Trophoblast cell (in vitro differentiated cells and primary cell): ENCODE measurements around the gene RNU6-9.
"Not testable (repeated sequence)": the region's sequence is repeated elsewhere in the genome, so short reads cannot be mapped to it uniquely, and the experiment has no call there.

Experiments
- DNase-seq, 2 donors: peaks; one replicate each; pipeline ENCODE4 v3.0.0-alpha.2; 2016
- H2AFZ ChIP-seq: 2 replicates; pipeline ENCODE4 v1.6.1; 2013; ENCODE audit warnings: low read length, moderate library complexity, mild to moderate bottlenecking; ENCODE audit not compliant: insufficient read depth, poor library complexity
- H2AK5ac ChIP-seq: 2 replicates; pipeline ENCODE4 v1.6.1; 2013; ENCODE audit warnings: mild to moderate bottlenecking, low read length
- H2BK120ac ChIP-seq: 2 replicates; pipeline ENCODE4 v1.6.1; 2013; ENCODE audit warnings: low read length, mild to moderate bottlenecking, moderate library complexity; ENCODE audit not compliant: insufficient read depth, poor library complexity
- H2BK12ac ChIP-seq: 2 replicates; pipeline ENCODE4 v1.6.1; 2013; ENCODE audit warnings: mild to moderate bottlenecking, low read length, moderate library complexity
- H2BK5ac ChIP-seq: 2 replicates; pipeline ENCODE4 v1.6.1; 2013; ENCODE audit warnings: low read length, low read depth, moderate library complexity, mild to moderate bottlenecking; ENCODE audit not compliant: poor library complexity
- H3K14ac ChIP-seq: 2 replicates; pipeline ENCODE4 v1.6.1; 2013; ENCODE audit warnings: mild to moderate bottlenecking, low read length
- H3K18ac ChIP-seq: 2 replicates; pipeline ENCODE4 v1.6.1; 2013; ENCODE audit warnings: mild to moderate bottlenecking, low read length
- H3K23ac ChIP-seq: 2 replicates; pipeline ENCODE4 v1.6.1; 2013; ENCODE audit warnings: low read length
- H3K27ac ChIP-seq: 2 replicates; pipeline ENCODE4 v1.5.1; 2013; ENCODE audit warnings: low read depth, mild to moderate bottlenecking, inconsistent platforms, low read length, moderate library complexity
- H3K27me3 ChIP-seq: 2 replicates; pipeline ENCODE4 v1.6.1; 2013; ENCODE audit warnings: inconsistent platforms, mild to moderate bottlenecking, low read length, moderate library complexity; ENCODE audit not compliant: insufficient read depth
- H3K36me3 ChIP-seq, 2 experiments: 1 replicate in 1 of 2; 2 replicates in 1 of 2; pipeline ENCODE4 v1.6.1; 2013; ENCODE audit warnings: low read length in 2 of 2, mild to moderate bottlenecking in 2 of 2, moderate library complexity in 1 of 2; ENCODE audit not compliant: insufficient read depth in 2 of 2, control insufficient read depth in 1 of 2
- H3K4ac ChIP-seq: 2 replicates; pipeline ENCODE4 v1.6.1; 2013; ENCODE audit warnings: low read depth, mild to moderate bottlenecking, low read length, moderate library complexity
- H3K4me1 ChIP-seq, 2 experiments: 1 replicate in 1 of 2; 2 replicates in 1 of 2; pipeline ENCODE4 v1.6.1; 2013; ENCODE audit warnings: low read length in 2 of 2, mild to moderate bottlenecking in 2 of 2, moderate library complexity in 1 of 2; ENCODE audit not compliant: insufficient read depth in 2 of 2, control insufficient read depth in 1 of 2
- H3K4me2 ChIP-seq: 2 replicates; pipeline ENCODE4 v1.6.1; 2013; ENCODE audit warnings: inconsistent platforms, mild to moderate bottlenecking, low read length, moderate library complexity
- H3K4me3 ChIP-seq: 2 replicates; pipeline ENCODE4 v1.5.1; 2013; ENCODE audit warnings: mild to moderate bottlenecking, low read depth, low read length, inconsistent platforms
- H3K79me1 ChIP-seq: one replicate; pipeline ENCODE4 v1.6.1; 2013; ENCODE audit warnings: low read length
- H3K79me2 ChIP-seq: 2 replicates; pipeline ENCODE4 v1.6.1; 2013; ENCODE audit warnings: low read length, mild to moderate bottlenecking; ENCODE audit not compliant: control insufficient read depth, insufficient read depth, poor library complexity
- H3K9ac ChIP-seq: 2 replicates; pipeline ENCODE4 v1.6.1; 2013; ENCODE audit warnings: mild to moderate bottlenecking, low read length
- H3K9me3 ChIP-seq: 2 replicates; pipeline ENCODE4 v1.6.1; 2013; ENCODE audit warnings: low read depth, mild to moderate bottlenecking, control low read depth, inconsistent platforms, low read length; ENCODE audit not compliant: insufficient read depth
- H4K12ac ChIP-seq: 2 replicates; pipeline ENCODE4 v1.6.1; 2013; ENCODE audit warnings: low read depth, mild to moderate bottlenecking, low read length, moderate library complexity
- H4K8ac ChIP-seq: 2 replicates; pipeline ENCODE4 v1.6.1; 2013; ENCODE audit warnings: low read depth, mild to moderate bottlenecking, low read length, moderate library complexity
- H4K91ac ChIP-seq: one replicate; pipeline ENCODE4 v1.6.1; 2013; ENCODE audit warnings: low read depth, mild to moderate bottlenecking, low read length, moderate library complexity
- WGBS: extraction: QIAGEN DNeasy Blood & Tissue Kit; methylation state at CpG from one replicate; pipeline ENCODE4 v1.1.7; 2013; ENCODE audit warnings: missing lambda C conversion rate; ENCODE audit not compliant: insufficient read length, insufficient coverage; ENCODE audit errors: extremely low coverage; 5-methylcytosine and 5-hydroxymethylcytosine counted together

The RNU6-9 gene

DNA sequence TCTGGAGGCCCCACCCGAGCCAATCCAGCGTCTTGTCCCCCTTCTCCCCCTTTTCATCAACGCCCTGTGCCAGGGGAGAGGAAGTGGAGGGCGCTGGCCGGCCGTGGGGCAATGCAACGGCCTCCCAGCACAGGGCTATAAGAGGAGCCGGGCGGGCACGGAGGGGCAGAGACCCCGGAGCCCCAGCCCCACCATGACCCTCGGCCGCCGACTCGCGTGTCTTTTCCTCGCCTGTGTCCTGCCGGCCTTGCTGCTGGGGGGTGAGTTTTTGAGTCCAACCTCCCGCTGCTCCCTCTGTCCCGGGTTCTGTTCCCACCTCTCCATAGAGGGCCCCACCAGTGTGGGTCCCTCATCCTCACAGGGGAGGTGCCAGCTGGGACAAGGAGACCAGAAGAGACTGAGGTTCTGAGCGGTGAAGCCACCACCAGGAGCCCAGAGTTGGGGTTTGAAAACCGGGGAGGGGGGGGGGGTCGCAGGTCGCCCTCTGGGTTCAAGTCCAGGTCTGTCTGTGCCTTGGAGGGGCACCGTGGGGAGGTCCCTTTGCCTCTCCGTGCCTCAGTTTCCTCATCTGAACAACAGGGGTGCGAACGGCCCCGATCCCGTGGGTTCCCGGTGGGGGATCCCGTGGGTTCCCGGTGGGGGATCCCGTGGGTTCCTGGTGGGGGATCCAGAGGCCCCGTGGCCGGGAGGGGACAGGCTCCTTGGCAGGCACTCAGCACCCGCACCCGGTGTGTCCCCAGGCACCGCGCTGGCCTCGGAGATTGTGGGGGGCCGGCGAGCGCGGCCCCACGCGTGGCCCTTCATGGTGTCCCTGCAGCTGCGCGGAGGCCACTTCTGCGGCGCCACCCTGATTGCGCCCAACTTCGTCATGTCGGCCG, 40.9 kb upstream of the RNU6-9 start, which contains the start of gene ELANE:
ELANE (plus strand) TSS at position 168 of the 878 bp plus-strand sequence; CDS start at position 194, 26 bp downstream.
- H2AFZ ChIP-seq = no peak within 1 kb of the TSS
- H4K12ac ChIP-seq = no peak within 1 kb of the TSS
- no peak within 1 kb of the TSS for H3K9ac ChIP-seq
- no peak within 1 kb of the TSS for H3K23ac ChIP-seq
- H3K18ac ChIP-seq = no peak within 1 kb of the TSS
- DNase-seq = no peak
- no peak within 1 kb of the TSS for H2BK12ac ChIP-seq
- H2BK5ac ChIP-seq = no peak within 1 kb of the TSS
- H2BK120ac ChIP-seq = no peak within 1 kb of the TSS
- no peaks in the 10 kb centered on the region for H3K36me3 ChIP-seq
- H3K4ac ChIP-seq = no peak within 1 kb of the TSS
- no CpG with 5 or more reads among the region's 55 CpGs for WGBS
- no peak within 1 kb of the TSS for H4K8ac ChIP-seq
- H2AK5ac ChIP-seq = no peak within 1 kb of the TSS
- H3K9me3 ChIP-seq = no peaks in the 10 kb centered on the region
- H3K79me1 ChIP-seq = no peaks in the 10 kb centered on the region
- H3K4me2 ChIP-seq = no peak within 1 kb of the TSS
- H3K4me3 ChIP-seq = no peak within 1 kb of the TSS
- no peaks in the 10 kb centered on the region for H3K79me2 ChIP-seq
- H3K27ac ChIP-seq = no peak within 1 kb of the TSS
- no peaks in the 10 kb centered on the region for H3K27me3 ChIP-seq
- H4K91ac ChIP-seq = no peak within 1 kb of the TSS
- H3K4me1 ChIP-seq = peaks cover 0 to 5% of the 10 kb centered on the region in 2 experiments
- no peak within 1 kb of the TSS for H3K14ac ChIP-seq

- no peak overlapping the region for H3K4me2 ChIP-seq
- no peak overlapping the region for H2BK12ac ChIP-seq
- H3K27me3 ChIP-seq = no peaks in the 10 kb centered on the region
- H2BK120ac ChIP-seq = no peak overlapping the region
- H2AK5ac ChIP-seq = no peak overlapping the region
- no peak for DNase-seq
- H4K12ac ChIP-seq = no peak overlapping the region
- H4K8ac ChIP-seq = no peak overlapping the region
- no peaks in the 10 kb centered on the region for H3K36me3 ChIP-seq
- no peak overlapping the region for H3K23ac ChIP-seq
- no peak overlapping the region for H2BK5ac ChIP-seq
- no peaks in the 10 kb centered on the region for H3K79me1 ChIP-seq
- no peak overlapping the region for H3K4me3 ChIP-seq
- no peak overlapping the region for H3K27ac ChIP-seq
- H4K91ac ChIP-seq = no peak overlapping the region
- no peak overlapping the region for H3K18ac ChIP-seq
- H3K79me2 ChIP-seq = no peaks in the 10 kb centered on the region
- no peak overlapping the region for H3K4ac ChIP-seq
- peaks cover 0 to 5% of the 10 kb centered on the region in 2 experiments for H3K4me1 ChIP-seq
- no peak overlapping the region for H2AFZ ChIP-seq
- no CpG with 5 or more reads among the region's 67 CpGs for WGBS
- no peak overlapping the region for H3K14ac ChIP-seq
- H3K9me3 ChIP-seq = no peaks in the 10 kb centered on the region
- H3K9ac ChIP-seq = no peak overlapping the region
Observed at GRCh38 chr19:853014-853585, 40.2 kb upstream of the RNU6-9 start.

- not testable (repeated sequence) for H3K79me2 ChIP-seq, H3K27me3 ChIP-seq, H3K18ac ChIP-seq, H2AFZ ChIP-seq, H3K14ac ChIP-seq, H3K23ac ChIP-seq, H3K27ac ChIP-seq, H3K9me3 ChIP-seq, H4K12ac ChIP-seq, H2BK12ac ChIP-seq, H2BK120ac ChIP-seq, H3K4me1 ChIP-seq, H4K8ac ChIP-seq, H3K4me3 ChIP-seq, H3K36me3 ChIP-seq, H3K4me2 ChIP-seq, H3K4ac ChIP-seq, H3K79me1 ChIP-seq, H2AK5ac ChIP-seq, H3K9ac ChIP-seq, DNase-seq, H2BK5ac ChIP-seq, H4K91ac ChIP-seq
- no CpG with 5 or more reads among the region's 17 CpGs for WGBS
Observed at GRCh38 chr19:853614-854220, 39.6 kb upstream of the RNU6-9 start.

DNA sequence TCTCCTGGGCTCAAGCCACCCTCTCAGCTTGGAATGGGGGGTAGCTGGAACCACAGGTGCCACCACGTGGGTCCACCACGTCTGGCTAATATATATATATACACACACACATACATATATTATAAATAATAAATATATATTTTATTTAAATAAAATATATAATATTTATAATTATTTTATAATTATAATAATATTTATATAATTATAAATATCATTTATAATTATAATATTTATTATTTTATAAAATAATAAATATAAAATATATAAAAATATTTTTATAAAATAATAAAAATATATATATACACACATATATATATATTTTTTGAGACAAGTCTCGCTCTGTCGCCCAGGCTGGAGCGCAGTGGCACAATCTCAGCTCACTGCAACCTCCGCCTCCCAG, 38.7 kb upstream of the RNU6-9 start:
- no peak overlapping the region for H4K12ac ChIP-seq
- H3K79me1 ChIP-seq = no peaks in the 10 kb centered on the region
- H2BK120ac ChIP-seq = no peak overlapping the region
- H4K91ac ChIP-seq = no peak overlapping the region
- H3K23ac ChIP-seq = no peak overlapping the region
- H3K4me1 ChIP-seq = peaks cover 0 to 5% of the 10 kb centered on the region in 2 experiments
- H3K9me3 ChIP-seq = peaks cover 3% of the 10 kb centered on the region
- H3K79me2 ChIP-seq = no peaks in the 10 kb centered on the region
- no peaks in the 10 kb centered on the region for H3K36me3 ChIP-seq
- no peak overlapping the region for H3K9ac ChIP-seq
- H3K14ac ChIP-seq = no peak overlapping the region
- H3K4me2 ChIP-seq = no peak overlapping the region
- no peak overlapping the region for H4K8ac ChIP-seq
- no peak for DNase-seq
- no CpG with 5 or more reads among the region's 6 CpGs for WGBS
- H2BK12ac ChIP-seq = no peak overlapping the region
- H3K27me3 ChIP-seq = no peaks in the 10 kb centered on the region
- H2AK5ac ChIP-seq = no peak overlapping the region
- no peak overlapping the region for H3K4me3 ChIP-seq
- no peak overlapping the region for H3K4ac ChIP-seq
- H3K27ac ChIP-seq = no peak overlapping the region
- no peak overlapping the region for H2AFZ ChIP-seq
- no peak overlapping the region for H2BK5ac ChIP-seq
- no peak overlapping the region for H3K18ac ChIP-seq
